K562 (cell line): ENCODE results near the gene RNH1. TPM values are rescaled to one million over a fixed set of nuclear protein-coding genes. Genes with fewer than 3 reads are reported as not detected.

Source experiments
- ATAC-seq: fragments of 200-7000 bp; cut with Tn5 transposase; 3 replicates; pipeline ENCODE4 v1.9.1; 2020; ENCODE audit warnings: moderate library complexity
- BruUV-seq: library from RNA; stranded (reverse); fragments of 400-500 nt; replicated peaks from 2 replicates; lab custom pipeline; 2021; lab: Mats Ljungman, UMichigan
- CTCF ChIA-PET: fragments of 300-600 bp; formaldehyde crosslinking; extraction: SDS; loops from one replicate; lab custom pipeline; 2021; ENCODE audit warnings: low intra/inter-chr PET ratio; lab: Yijun Ruan, JAX
- POLR2A ChIA-PET: fragments of 300-600, 350-650 bp; sonication (Branson Sonifier 250); formaldehyde crosslinking; extraction: SDS; loops from one replicate; lab custom pipeline; 2021; ENCODE audit warnings: antibody characterized with exemption, inconsistent platforms; lab: Yijun Ruan, JAX
- DNase-seq, 4 experiments: peaks; one replicate each; pipeline versions ENCODE4 v3.0.0 to v3.0.0-alpha.2; 2011 to 2018; ENCODE audit warnings: low spot score in 3 of 4, mixed read lengths in 3 of 4; ENCODE audit errors: extremely low read depth in 1 of 4
- FAIRE-seq: peaks from 2 replicates; lab custom pipeline; 2011; peaks lifted over from hg19 to GRCh38; lab: Jason Lieb, UNC
- H2AFZ ChIP-seq: 2 replicates; pipeline ENCODE4 v1.6.0; 2011; ENCODE audit warnings: low read depth, low read length, control low read depth, inconsistent platforms
- H3K27ac ChIP-seq: fragments of 200-600 bp; 3 replicates; pipeline ENCODE4 v1.8.0; 2011; ENCODE audit warnings: low read depth, mild to moderate bottlenecking, control low read depth, inconsistent platforms, low read length, moderate library complexity, mixed read lengths; ENCODE audit errors: extremely low read depth
- H3K27me3 ChIP-seq, 2 experiments: fragments of 300-600 bp in 1 of 2; 2 replicates in 1 of 2; 3 replicates in 1 of 2; pipeline versions ENCODE4 v1.6.0 to v1.8.0; 2011; ENCODE audit warnings: inconsistent platforms in 2 of 2, low read length in 2 of 2, mild to moderate bottlenecking in 1 of 2, mixed read lengths in 1 of 2, moderate library complexity in 1 of 2; ENCODE audit not compliant: control insufficient read depth in 2 of 2, insufficient read depth in 2 of 2
- H3K36me3 ChIP-seq: fragments of 300-600 bp; 3 replicates; pipeline ENCODE4 v1.8.0; 2011; ENCODE audit warnings: mild to moderate bottlenecking, low read length, inconsistent platforms; ENCODE audit not compliant: control insufficient read depth, insufficient read depth
- H3K4me1 ChIP-seq, 2 experiments: fragments of 200-600 bp in 1 of 2; replicated peaks in 1 of 2; 2 replicates in 1 of 2; 3 replicates in 1 of 2; pipeline versions ENCODE4 v1.5.1 to v1.8.0; 2011; ENCODE audit warnings: inconsistent platforms in 2 of 2, low read length in 2 of 2, mild to moderate bottlenecking in 1 of 2, mixed read lengths in 1 of 2, moderate library complexity in 1 of 2; ENCODE audit not compliant: control insufficient read depth in 2 of 2, insufficient read depth in 2 of 2
- H3K4me2 ChIP-seq: 2 replicates; pipeline ENCODE4 v1.6.1; 2011; ENCODE audit warnings: low read length, control low read depth, inconsistent platforms, mixed read lengths; ENCODE audit not compliant: insufficient read depth
- H3K4me3 ChIP-seq: fragments of 200-600 bp; sonication (generic), shearing (Covaris generic); 2 replicates; pipeline ENCODE4 v1.5.1; 2016; ENCODE audit warnings: control low read depth, inconsistent platforms
- H3K79me2 ChIP-seq: fragments of 200-600 bp; 3 replicates; pipeline ENCODE4 v1.8.0; 2011; ENCODE audit warnings: low read length, inconsistent platforms; ENCODE audit not compliant: control insufficient read depth, insufficient read depth
- H3K9ac ChIP-seq, 2 experiments: 2 replicates each; pipeline versions ENCODE4 v1.6.0 to v1.6.1; 2011; ENCODE audit warnings: low read depth in 2 of 2, low read length in 2 of 2, control low read depth in 1 of 2, inconsistent platforms in 1 of 2, mild to moderate bottlenecking in 1 of 2, mixed read lengths in 1 of 2; ENCODE audit not compliant: insufficient read depth in 1 of 2
- H3K9me1 ChIP-seq: one replicate; pipeline ENCODE4 v1.6.0; 2011; ENCODE audit warnings: inconsistent platforms, mild to moderate bottlenecking, low read length, moderate library complexity; ENCODE audit not compliant: control insufficient read depth, insufficient read depth
- H3K9me3 ChIP-seq: replicated peaks from 2 replicates; pipeline ENCODE4 v1.5.1; 2011; ENCODE audit warnings: low read depth, low read length, inconsistent platforms; ENCODE audit not compliant: control insufficient read depth, insufficient read depth
- H4K20me1 ChIP-seq: replicated peaks from 2 replicates; pipeline ENCODE4 v1.6.1; 2011; ENCODE audit warnings: low read length, inconsistent platforms, mixed read lengths; ENCODE audit not compliant: control insufficient read depth, insufficient read depth
- MTA3 ChIP-seq: fragments of 450-650 bp; formaldehyde crosslinking; IDR thresholded peaks from 2 replicates; pipeline ENCODE4 v1.6.1; 2017; ENCODE audit warnings: mild to moderate bottlenecking, borderline replicate concordance
- SRF ChIP-seq, 2 experiments: fragments of 250-450, 450-650 bp in 1 of 2; sonication (Bioruptor Pico) in 1 of 2; sonication (generic) in 1 of 2; formaldehyde crosslinking; IDR thresholded peaks; 2 replicates each; pipeline versions ENCODE4 v1.5.0 to v1.5.1; 2020 to 2022; ENCODE audit warnings: mild to moderate bottlenecking in 1 of 2, missing genetic modification reagents in 1 of 2
- ZBTB33 ChIP-seq: sonication (generic); formaldehyde crosslinking; IDR thresholded peaks from 2 replicates; pipeline ENCODE4 v1.8.1; 2023; ENCODE audit warnings: mild to moderate bottlenecking, missing genetic modification reagents
- WGBS: fragments of 100-300 bp; shearing (Covaris generic); methylation state at CpG from one replicate; pipeline ENCODE4 v1.1.6; 2016; ENCODE audit warnings: low coverage, mixed read lengths; ENCODE audit not compliant: insufficient coverage; ENCODE audit errors: missing lambda C conversion rate; 5-methylcytosine and 5-hydroxymethylcytosine counted together
- in situ Hi-C: fragments of 300-500 bp; cut with MboI; formaldehyde crosslinking; loops from 4 replicates; pipeline ENCODE4 v1.15.0; 2018; ENCODE audit warnings: inconsistent platforms, mixed read lengths
- intact Hi-C: fragments of 100-400 bp; cut with micrococcal nuclease; formaldehyde crosslinking; loops from 2 replicates; pipeline ENCODE4 v1.14.2; 2022
- polyA plus RNA-seq, 8 experiments: library from polyadenylated mRNA; depleted of rRNA in 4 of 8; stranded (reverse) in 5 of 8; unstranded in 3 of 8; fragments of >200 nt; fragmentation: Nextera tagmentation in 2 of 8; fragmentation: Illumina TruSeq in 1 of 8; extraction: Ambion mirVana in 2 of 8; extraction: Trizol in 1 of 8; gene quantifications; 2 replicates each; pipeline versions ENCODE4 v1.2.1 to v1.2.3, GENCODE V29; 2011 to 2014; ENCODE audit warnings: inconsistent platforms in 1 of 8, missing spikeins in 1 of 8
- total RNA-seq, 7 experiments: library from RNA; depleted of rRNA in 6 of 7; stranded (reverse); fragments of >200 nt in 6 of 7; fragmentation: Illumina TruSeq in 2 of 7; extraction: Trizol in 2 of 7; gene quantifications; 2 replicates each; pipeline versions ENCODE4 v1.2.1 to v1.2.3, GENCODE V29; 2011 to 2021; ENCODE audit warnings: low replicate concordance in 1 of 7

RNH1 gene
- total and polyA plus RNA-seq, 9 of the 15 experiments (the other 6 are each of a cell fraction or from before 2014, with no cell fraction given) = 2.5 to 160 (median 44.3) TPM

GRCh38 chr11:533586-534395 lies 26.7 kb upstream of the RNH1 start:
- peaks cover 17% of the 10 kb centered on the region for H3K79me2 ChIP-seq
- peak overlapping the region; percentile 78 for H3K4me2 ChIP-seq
- CTCF ChIA-PET = interaction anchor here (0.5 kb wide), 1 partner anchor 15 kb away, joined by 3 read pairs; no protein-coding TSS in a partner anchor
- TF ChIP-seq ZBTB33 (CRISPR knock-in tag) (peak; percentile 95), MTA3 (no peak), SRF (CRISPR knock-in tag; IDR thresholded peaks at IDR 0.05) (no peak)
- TF ChIP-seq, all 486 proteins: peak for 1
- Histone ChIP-seq H3K4me3 (peak overlapping the region; percentile 78), H3K36me3 (peaks cover 35% of the 10 kb centered on the region; the same call in 1 of the 3 replicates), H3K4me1 (peaks cover 22 to 87% of the 10 kb centered on the region in 2 experiments), H3K9ac (peak overlapping the region in 1 of 2 experiments; percentile 95; a peak in 1 of 4 replicates), H4K20me1 (0 out of 2 replicates have a peak, but pooled peaks cover 4% of the 10 kb centered on the region), H3K9me1 (peaks cover 3% of the 10 kb centered on the region), H2AFZ (no peak overlapping the region), H3K9me3 (no peaks in the 10 kb centered on the region), H3K27ac (no peak overlapping the region), H3K27me3 (no peaks in the 10 kb centered on the region)
- no peak for ATAC-seq
- no peak for DNase-seq
- in situ Hi-C loops = no loop called here
- no peak for FAIRE-seq
- BruUV-seq = TSS peak; percentile 72
- intact Hi-C loops = no loop called here
- POLR2A ChIA-PET = interaction anchor here (0.6 to 1.1 kb wide), 5 partner anchors 15 to 1434 kb away, joined by 3 to 4 read pairs (median 3); no protein-coding TSS in a partner anchor
- 95% methylated on average over 33 of the region's 37 CpGs for WGBS
